Esophagus muscularis mucosa (tissue), 4 donors: ENCODE measurements around the gene AUTS2. TPM values are rescaled to one million over a fixed set of nuclear protein-coding genes. Genes with fewer than 3 reads are reported as not detected.

ENCODE experiments used
- DNase-seq: peaks from one replicate; pipeline ENCODE4 v3.0.0-alpha.2; 2017; ENCODE audit errors: extremely low spot score
- H3K27ac ChIP-seq, 4 donors: fragments of 200-600 bp; sonication (generic); replicated peaks in 1 of 4; 1 replicate in 3 of 4; 2 replicates in 1 of 4; pipeline ENCODE4 v1.5.1; 2016 to 2019; ENCODE audit warnings: mild to moderate bottlenecking in 1 of 4
- H3K27me3 ChIP-seq, 4 donors: fragments of 200-600 bp; sonication (generic); one replicate each; pipeline versions ENCODE4 v1.5.1 to v1.6.0; 2016 to 2019
- H3K36me3 ChIP-seq, 4 donors: fragments of 200-600 bp; sonication (generic); one replicate each; pipeline ENCODE4 v1.5.1; 2016 to 2019
- H3K4me1 ChIP-seq, 4 donors: fragments of 200-600 bp; sonication (generic); one replicate each; pipeline ENCODE4 v1.5.1; 2016 to 2019
- H3K4me3 ChIP-seq, 4 donors: fragments of 200-600 bp; sonication (generic); 1 replicate in 2 of 4; 2 replicates in 2 of 4; pipeline ENCODE4 v1.5.1; 2016 to 2019; ENCODE audit warnings: mild to moderate bottlenecking in 4 of 4, moderate library complexity in 1 of 4
- H3K9me3 ChIP-seq, 4 donors: fragments of 200-600 bp; sonication (generic); 1 replicate in 3 of 4; 2 replicates in 1 of 4; pipeline ENCODE4 v1.5.1; 2016 to 2019
- EP300 ChIP-seq: sonication (generic); formaldehyde crosslinking; IDR thresholded peaks from one replicate; pipeline ENCODE4 v1.6.1; 2017; ENCODE audit warnings: antibody characterized with exemption
- POLR2A ChIP-seq: fragments of 450-650 bp; IDR thresholded peaks from one replicate; pipeline ENCODE4 v1.6.1; 2017; ENCODE audit warnings: antibody characterized with exemption, moderate library complexity, mild to moderate bottlenecking, low read depth
- POLR2AphosphoS5 ChIP-seq, 2 donors: sonication (generic); formaldehyde crosslinking; IDR thresholded peaks; one replicate each; pipeline ENCODE4 v1.6.1; 2017; ENCODE audit warnings: antibody characterized with exemption in 2 of 2
- WGBS: methylation state at CpG from one replicate; pipeline ENCODE4 v1.1.5; 2018; 5-methylcytosine and 5-hydroxymethylcytosine counted together
- intact Hi-C: fragments of 100-400 bp; cut with DNase I; formaldehyde crosslinking; loops from one replicate; pipeline ENCODE4 v1.15.1; 2023
- total RNA-seq, 4 donors: library from RNA; depleted of rRNA; stranded (reverse); fragments of >200 nt; gene quantifications; one replicate each; pipeline versions ENCODE4 v1.1.0 to v1.2.1, GENCODE V29; 2016
- TF ChIP-seq, protein P1 (sequence below), 3 experiments: fragments of 200-600 bp in 2 of 3; fragments of 450-650 bp in 1 of 3; sonication (generic) in 2 of 3; IDR thresholded peaks; one replicate each; pipeline ENCODE4 v1.5.1; 2017 to 2019; ENCODE audit warnings: antibody characterized with exemption in 3 of 3, mild to moderate bottlenecking in 2 of 3, moderate library complexity in 1 of 3

Gene AUTS2
- total RNA-seq, 4 donors from 2014 or later: 18.5 to 44.9 (median 34.2) TPM

DNA sequence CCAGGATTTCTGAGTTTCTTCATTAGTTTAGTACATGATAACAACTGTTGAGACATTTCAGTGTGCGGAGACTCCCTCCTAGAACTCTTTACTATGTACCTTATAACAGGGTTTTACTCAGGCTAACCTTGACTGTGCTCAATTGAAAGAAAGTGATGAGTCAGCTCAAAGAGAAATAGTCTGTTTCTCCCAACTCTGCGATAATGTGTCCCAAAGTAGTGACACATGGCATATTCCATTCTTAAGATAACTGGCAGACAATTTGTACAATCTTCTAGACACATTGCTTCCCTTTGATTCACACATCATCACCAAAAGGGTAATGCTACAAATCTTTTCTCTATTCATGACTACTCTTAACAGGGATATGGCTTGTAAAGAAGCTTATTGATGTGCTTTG lies 645.2 kb downstream of the AUTS2 start:
- Histone ChIP-seq H3K4me3 (no peak overlapping the region), H3K27me3 (no peaks in the 10 kb centered on the region), H3K4me1 (no peaks in the 10 kb centered on the region), H3K36me3 (no peaks in the 10 kb centered on the region), H3K9me3 (no peaks in the 10 kb centered on the region), H3K27ac (no peak overlapping the region)
- intact Hi-C loops: no loop called here
- 93% methylated on average over 2 of the region's 2 CpGs for WGBS
- no peak for DNase-seq
- TF ChIP-seq, protein P1, sequence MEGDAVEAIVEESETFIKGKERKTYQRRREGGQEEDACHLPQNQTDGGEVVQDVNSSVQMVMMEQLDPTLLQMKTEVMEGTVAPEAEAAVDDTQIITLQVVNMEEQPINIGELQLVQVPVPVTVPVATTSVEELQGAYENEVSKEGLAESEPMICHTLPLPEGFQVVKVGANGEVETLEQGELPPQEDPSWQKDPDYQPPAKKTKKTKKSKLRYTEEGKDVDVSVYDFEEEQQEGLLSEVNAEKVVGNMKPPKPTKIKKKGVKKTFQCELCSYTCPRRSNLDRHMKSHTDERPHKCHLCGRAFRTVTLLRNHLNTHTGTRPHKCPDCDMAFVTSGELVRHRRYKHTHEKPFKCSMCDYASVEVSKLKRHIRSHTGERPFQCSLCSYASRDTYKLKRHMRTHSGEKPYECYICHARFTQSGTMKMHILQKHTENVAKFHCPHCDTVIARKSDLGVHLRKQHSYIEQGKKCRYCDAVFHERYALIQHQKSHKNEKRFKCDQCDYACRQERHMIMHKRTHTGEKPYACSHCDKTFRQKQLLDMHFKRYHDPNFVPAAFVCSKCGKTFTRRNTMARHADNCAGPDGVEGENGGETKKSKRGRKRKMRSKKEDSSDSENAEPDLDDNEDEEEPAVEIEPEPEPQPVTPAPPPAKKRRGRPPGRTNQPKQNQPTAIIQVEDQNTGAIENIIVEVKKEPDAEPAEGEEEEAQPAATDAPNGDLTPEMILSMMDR (IDR thresholded peaks at IDR 0.05): no peak
- no peak for TF ChIP-seq EP300
- TF ChIP-seq POLR2AphosphoS5 (IDR thresholded peaks at IDR 0.05): no peak
- no peak for TF ChIP-seq POLR2A

DNA sequence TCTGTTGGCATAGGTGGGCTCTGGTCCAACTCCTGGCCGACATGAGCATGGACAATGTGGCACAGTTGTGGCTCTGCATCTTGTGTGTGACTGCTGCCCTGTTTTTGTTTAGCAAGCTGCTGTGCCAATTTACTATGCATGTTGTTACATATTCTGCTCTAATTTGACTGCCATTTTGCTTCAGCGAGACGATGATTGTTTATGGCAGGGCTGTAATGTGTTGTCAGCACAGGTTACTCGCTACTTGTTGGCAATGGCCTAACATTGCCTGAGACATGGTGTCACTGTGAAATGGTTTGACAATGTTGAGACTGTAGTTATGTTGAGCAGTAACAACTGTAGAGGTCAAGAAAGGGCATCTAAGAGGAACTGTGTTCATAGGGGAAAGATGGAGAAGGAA lies 659.6 kb downstream of the AUTS2 start:
- Histone ChIP-seq H3K4me3 (no peak overlapping the region), H3K27me3 (no peaks in the 10 kb centered on the region), H3K27ac (no peak overlapping the region), H3K9me3 (no peaks in the 10 kb centered on the region), H3K36me3 (no peaks in the 10 kb centered on the region), H3K4me1 (peaks cover 0 to 14% (median 12%) of the 10 kb centered on the region in 4 donors)
- WGBS: 91% methylated on average over 4 of the region's 4 CpGs
- intact Hi-C loops: no loop called here
- no peak for TF ChIP-seq POLR2AphosphoS5 (IDR thresholded peaks at IDR 0.05)
- no peak for TF ChIP-seq POLR2A
- no peak for DNase-seq

DNA sequence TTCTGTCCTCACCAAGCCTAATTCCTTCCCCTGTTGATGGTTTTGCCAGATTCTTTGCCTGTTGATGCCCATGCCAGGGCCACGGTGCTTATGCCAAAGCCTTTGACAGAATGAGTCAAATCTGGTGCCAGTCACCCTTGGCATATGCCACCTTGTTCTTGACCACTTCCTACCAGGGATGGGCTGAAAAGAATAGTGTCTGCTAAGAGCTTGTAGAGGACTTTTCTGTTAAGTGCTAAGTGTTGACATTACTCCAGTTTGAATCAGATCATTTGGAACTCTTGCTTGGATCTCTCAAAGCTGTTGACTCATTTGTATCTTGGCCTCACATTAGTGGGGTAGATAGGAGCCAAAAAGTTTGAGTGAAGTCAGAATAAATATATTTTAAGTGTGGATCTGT lies 661.2 kb downstream of the AUTS2 start:
- Histone ChIP-seq H3K4me3 (no peak overlapping the region), H3K4me1 (peaks cover 0 to 14% (median 12%) of the 10 kb centered on the region in 4 donors), H3K27ac (no peak overlapping the region), H3K9me3 (no peaks in the 10 kb centered on the region), H3K27me3 (no peaks in the 10 kb centered on the region), H3K36me3 (no peaks in the 10 kb centered on the region)
- DNase-seq: no peak
- intact Hi-C loops: no loop called here
- no peak for TF ChIP-seq EP300
- no peak for TF ChIP-seq POLR2AphosphoS5 (IDR thresholded peaks at IDR 0.05)
- TF ChIP-seq, protein P1 (IDR thresholded peaks at IDR 0.05): no peak
- no peak for TF ChIP-seq POLR2A
- WGBS: no CpG with 5 or more reads among the region's 1 CpG

DNA sequence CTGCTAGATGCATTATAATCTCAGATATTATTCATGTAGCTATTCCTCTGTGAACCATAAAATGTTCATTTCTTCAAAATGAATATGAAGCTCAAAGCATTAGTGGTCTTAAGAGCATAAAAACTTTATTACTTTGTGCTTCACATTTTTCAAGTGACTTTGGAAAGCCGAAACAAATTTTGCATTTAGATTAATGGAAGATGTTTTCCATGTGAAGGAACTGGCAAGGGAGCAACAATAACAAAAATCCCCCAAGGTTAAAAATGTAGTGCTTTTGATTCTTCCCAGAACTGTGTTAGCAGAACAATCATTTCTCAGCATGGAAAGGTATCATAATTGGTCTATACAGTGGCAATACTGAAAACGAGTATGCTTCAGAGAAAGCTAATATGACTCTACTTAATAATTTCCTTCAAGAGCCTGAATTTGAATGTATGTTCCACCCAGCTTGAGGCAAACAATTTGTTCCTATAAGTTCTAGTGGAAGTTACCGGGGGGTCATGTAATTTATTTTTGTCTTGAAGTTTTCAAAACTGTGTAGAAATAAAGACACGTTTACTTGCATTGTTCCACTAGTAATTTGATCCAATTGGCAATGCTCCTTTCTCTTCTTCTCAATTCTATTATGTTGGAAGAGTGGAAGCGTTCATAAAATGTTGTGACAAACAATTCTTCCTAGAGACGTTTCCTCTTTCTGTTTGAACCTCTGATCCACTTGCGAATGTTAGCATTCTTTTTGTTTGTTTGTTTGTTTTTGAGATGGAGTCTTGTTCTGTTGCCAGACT lies 665.4 kb downstream of the AUTS2 start:
- no peaks in the 10 kb centered on the region for H3K27me3 ChIP-seq
- peaks cover 0 to 14% (median 12%) of the 10 kb centered on the region in 4 donors for H3K4me1 ChIP-seq
- no peaks in the 10 kb centered on the region for H3K36me3 ChIP-seq
- no peak overlapping the region for H3K27ac ChIP-seq
- intact Hi-C loops: no loop called here
- no peaks in the 10 kb centered on the region for H3K9me3 ChIP-seq
- TF ChIP-seq POLR2A (no peak), POLR2AphosphoS5 (IDR thresholded peaks at IDR 0.05) (no peak), EP300 (no peak)
- TF ChIP-seq, protein P1 (IDR thresholded peaks at IDR 0.05): no peak
- no peak overlapping the region for H3K4me3 ChIP-seq
- 71% methylated on average over 7 of the region's 7 CpGs for WGBS
- no peak for DNase-seq

DNA sequence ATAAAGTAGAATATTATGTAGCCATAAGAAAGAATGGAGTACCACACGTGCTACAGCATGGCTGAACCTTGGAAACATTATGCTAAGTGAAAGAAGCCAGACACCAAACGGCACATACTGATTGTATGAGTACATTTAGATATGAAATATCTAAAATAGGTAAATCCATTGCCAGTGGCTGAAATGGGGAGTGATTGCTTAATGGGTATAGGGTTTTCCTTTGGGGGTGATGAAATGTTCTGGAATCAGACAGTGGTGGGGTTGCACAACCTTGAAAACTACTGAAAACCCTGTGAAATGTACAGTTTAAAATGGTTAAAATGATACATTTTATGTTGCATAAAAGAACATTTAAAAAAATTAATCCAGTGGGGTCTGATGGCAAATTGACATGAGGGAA lies 667.9 kb downstream of the AUTS2 start:
- no peaks in the 10 kb centered on the region for H3K27me3 ChIP-seq
- intact Hi-C loops: no loop called here
- no peak overlapping the region for H3K4me3 ChIP-seq
- no peaks in the 10 kb centered on the region for H3K36me3 ChIP-seq
- no peaks in the 10 kb centered on the region for H3K9me3 ChIP-seq
- H3K27ac ChIP-seq: no peak overlapping the region
- 94% methylated on average over 2 of the region's 2 CpGs for WGBS
- no peaks in the 10 kb centered on the region for H3K4me1 ChIP-seq
- no peak for DNase-seq
- TF ChIP-seq, protein P1 (IDR thresholded peaks at IDR 0.05): no peak
- no peak for TF ChIP-seq POLR2A
- no peak for TF ChIP-seq POLR2AphosphoS5 (IDR thresholded peaks at IDR 0.05)
- no peak for TF ChIP-seq EP300
